ENCODE results near the gene MMP17.

DNA sequence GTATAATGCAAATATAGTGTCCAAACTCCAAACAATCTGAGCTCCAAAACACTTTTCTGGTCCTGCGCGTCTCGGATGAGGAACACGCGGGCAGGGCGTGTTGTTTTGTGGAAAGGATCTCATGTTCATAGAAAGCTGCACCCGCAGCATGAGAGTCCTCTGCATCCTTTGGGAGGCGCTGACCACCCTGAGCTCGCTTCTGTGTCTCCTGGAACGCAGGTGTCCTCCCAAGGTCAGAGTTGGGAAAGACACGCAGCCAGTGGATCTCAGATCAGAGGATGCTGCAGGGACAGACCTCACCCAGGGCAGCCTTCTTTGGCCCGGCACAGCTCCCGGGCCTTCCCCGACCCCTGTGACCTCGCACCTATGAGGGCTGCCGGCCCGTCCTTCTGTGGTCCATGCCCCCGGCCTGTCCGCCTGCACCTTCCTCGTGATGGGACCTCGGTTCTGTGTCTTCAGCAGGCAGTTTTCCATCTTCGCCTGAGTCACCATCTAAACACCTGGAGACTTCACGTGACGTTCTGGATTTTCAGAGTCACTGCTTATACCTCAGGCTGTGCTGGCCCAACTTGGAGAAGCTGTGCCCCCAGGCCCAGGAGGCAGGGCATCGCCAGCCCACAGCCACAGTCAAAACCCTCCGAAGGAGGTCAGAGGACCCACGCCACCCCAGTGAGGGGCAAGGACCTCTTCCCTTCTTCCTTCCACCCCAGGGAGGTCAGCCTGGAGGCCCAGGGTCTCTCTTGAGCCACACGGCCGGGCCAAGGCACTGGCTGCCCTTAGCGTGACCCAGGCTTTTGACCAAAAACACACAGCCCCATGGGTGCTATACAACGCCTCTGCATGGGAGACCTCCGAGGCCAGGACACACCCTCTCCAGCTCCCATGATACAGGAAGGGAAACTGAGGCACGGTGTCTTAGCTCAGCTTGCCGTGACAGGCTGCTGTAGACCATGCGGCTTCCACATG, 25.9 kb downstream of the MMP17 start:
- TF ChIP-seq, protein P1, sequence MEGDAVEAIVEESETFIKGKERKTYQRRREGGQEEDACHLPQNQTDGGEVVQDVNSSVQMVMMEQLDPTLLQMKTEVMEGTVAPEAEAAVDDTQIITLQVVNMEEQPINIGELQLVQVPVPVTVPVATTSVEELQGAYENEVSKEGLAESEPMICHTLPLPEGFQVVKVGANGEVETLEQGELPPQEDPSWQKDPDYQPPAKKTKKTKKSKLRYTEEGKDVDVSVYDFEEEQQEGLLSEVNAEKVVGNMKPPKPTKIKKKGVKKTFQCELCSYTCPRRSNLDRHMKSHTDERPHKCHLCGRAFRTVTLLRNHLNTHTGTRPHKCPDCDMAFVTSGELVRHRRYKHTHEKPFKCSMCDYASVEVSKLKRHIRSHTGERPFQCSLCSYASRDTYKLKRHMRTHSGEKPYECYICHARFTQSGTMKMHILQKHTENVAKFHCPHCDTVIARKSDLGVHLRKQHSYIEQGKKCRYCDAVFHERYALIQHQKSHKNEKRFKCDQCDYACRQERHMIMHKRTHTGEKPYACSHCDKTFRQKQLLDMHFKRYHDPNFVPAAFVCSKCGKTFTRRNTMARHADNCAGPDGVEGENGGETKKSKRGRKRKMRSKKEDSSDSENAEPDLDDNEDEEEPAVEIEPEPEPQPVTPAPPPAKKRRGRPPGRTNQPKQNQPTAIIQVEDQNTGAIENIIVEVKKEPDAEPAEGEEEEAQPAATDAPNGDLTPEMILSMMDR (IDR thresholded peaks at IDR 0.05), result no peak
- TF ChIP-seq POLR2A (IDR thresholded peaks at IDR 0.05), result no peak

Measured in thyroid gland (tissue), 4 donors.